ENCODE results near the gene CFAP61.

The CFAP61 gene

GRCh38 chr20:20369250-20370093 lies 317.1 kb downstream of the CFAP61 start:
- peak; percentile 74 for DNase-seq

- DNase-seq, result peak; percentile 42
These were observed 317.8 kb downstream of the CFAP61 start for GRCh38 chr20:20370094-20370575.

GRCh38 chr20:20371083-20371482 lies 318.8 kb downstream of the CFAP61 start:
- DNase-seq, result peak; percentile 14

GRCh38 chr20:20371681-20372080 lies 319.3 kb downstream of the CFAP61 start:
- DNase-seq, result no peak

GRCh38 chr20:20373091-20373571 lies 320.8 kb downstream of the CFAP61 start:
- DNase-seq, result peak; percentile 78

GRCh38 chr20:20375862-20376261 lies 323.5 kb downstream of the CFAP61 start:
- DNase-seq, result peak; percentile 99

GRCh38 chr20:20386192-20386591 lies 333.9 kb downstream of the CFAP61 start:
- peak; percentile 80 for DNase-seq

- no peak for DNase-seq
These were observed 338.1 kb downstream of the CFAP61 start for GRCh38 chr20:20390393-20390792.

- no peak for DNase-seq
These were observed 338.8 kb downstream of the CFAP61 start for GRCh38 chr20:20391115-20391514.

GRCh38 chr20:20391766-20392165 lies 339.4 kb downstream of the CFAP61 start:
- DNase-seq, result no peak

GRCh38 chr20:20393207-20394120 lies 341.1 kb downstream of the CFAP61 start:
- no peak for DNase-seq

GRCh38 chr20:20395087-20395486 lies 342.8 kb downstream of the CFAP61 start:
- DNase-seq, result no peak

GRCh38 chr20:20395903-20396568 lies 343.7 kb downstream of the CFAP61 start:
- DNase-seq, result peak; percentile 78

GRCh38 chr20:20396794-20397193 lies 344.5 kb downstream of the CFAP61 start:
- DNase-seq, result no peak

GRCh38 chr20:20398123-20398522 lies 345.8 kb downstream of the CFAP61 start:
- no peak for DNase-seq

- DNase-seq, result no peak
These were observed 347.5 kb downstream of the CFAP61 start for GRCh38 chr20:20399531-20400500.

- DNase-seq, result no peak
These were observed 349.7 kb downstream of the CFAP61 start for GRCh38 chr20:20401991-20402390.

GRCh38 chr20:20404633-20405032 lies 352.3 kb downstream of the CFAP61 start:
- DNase-seq, result no peak

- DNase-seq, result no peak
These were observed 353.3 kb downstream of the CFAP61 start for GRCh38 chr20:20405623-20406022.

- DNase-seq, result no peak
These were observed 354.0 kb downstream of the CFAP61 start for GRCh38 chr20:20406306-20406705.

Measured in NCI-H510A treated with DMSO at 0.1 percent for 48 hours (cell line).